Measurements from ENCODE around the gene ATG12.

ATG12 gene

GRCh38 chr5:115807654-115808052, 33.7 kb downstream of the ATG12 start:
- no peak for DNase-seq

DNA sequence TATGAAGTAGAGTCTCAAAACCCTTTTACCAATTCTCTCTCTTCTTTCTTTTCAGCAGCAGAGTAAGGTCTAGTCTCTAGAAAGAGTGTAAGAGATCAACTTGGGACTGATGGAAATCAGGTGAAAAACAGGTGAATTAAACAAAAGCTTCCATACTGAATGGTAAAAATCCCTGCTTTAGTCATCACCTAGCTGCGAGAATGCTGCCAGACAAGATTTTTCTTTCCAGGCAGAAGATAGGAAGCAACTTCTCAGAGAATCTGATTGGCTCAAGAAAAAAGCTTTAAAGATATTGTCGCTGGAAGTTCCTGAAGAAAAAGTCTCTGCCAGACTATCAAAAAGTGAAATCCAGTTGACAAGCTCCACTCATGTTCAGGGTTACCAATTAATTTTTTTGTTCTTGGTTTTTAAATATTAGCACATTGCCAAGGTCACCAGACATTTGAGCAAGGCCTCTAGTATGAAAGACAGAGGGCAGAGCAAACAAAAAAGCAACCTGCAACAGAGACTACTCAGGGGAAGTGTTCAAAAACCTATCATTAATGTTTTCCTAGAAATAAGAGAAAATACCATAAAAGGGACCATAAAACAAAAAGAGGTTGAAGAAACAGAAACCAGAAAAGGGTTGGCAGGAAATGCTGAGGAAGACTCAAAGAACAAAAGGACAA, 34.2 kb downstream of the ATG12 start:
- DNase-seq, result no peak

- no peak for DNase-seq
These were observed 39.4 kb downstream of the ATG12 start for GRCh38 chr5:115801984-115802383.

GRCh38 chr5:115801152-115801551, 40.2 kb downstream of the ATG12 start:
- no peak for DNase-seq

GRCh38 chr5:115800108-115800507, 41.3 kb downstream of the ATG12 start:
- DNase-seq, result no peak

GRCh38 chr5:115798252-115798651, 43.1 kb downstream of the ATG12 start:
- no peak for DNase-seq

- no peak for DNase-seq
These were observed 44.7 kb downstream of the ATG12 start for GRCh38 chr5:115796656-115797055.

DNA sequence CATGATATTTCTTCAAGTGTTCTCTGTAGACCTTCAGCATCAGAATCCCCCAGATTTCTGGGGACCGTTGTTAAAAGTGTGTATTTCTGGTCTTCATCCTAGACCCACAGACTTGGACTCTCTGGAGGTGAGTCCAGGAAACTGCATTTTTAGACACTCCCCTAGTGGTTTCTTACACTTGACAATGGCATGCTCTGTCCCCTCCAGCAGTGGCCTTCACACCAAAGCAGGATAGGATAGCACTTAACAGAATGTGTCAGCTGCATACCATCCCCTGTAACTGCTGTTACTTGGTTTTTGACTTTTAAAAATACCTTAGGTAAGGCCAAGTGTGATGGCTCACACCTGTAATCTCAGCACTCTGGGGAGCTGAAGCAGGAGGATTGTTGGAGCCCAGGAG, 45.7 kb downstream of the ATG12 start:
- DNase-seq, result no peak

- no peak for DNase-seq
These were observed 52.9 kb downstream of the ATG12 start for GRCh38 chr5:115788440-115788839.

- DNase-seq, result no peak
These were observed 53.9 kb downstream of the ATG12 start for GRCh38 chr5:115787426-115787825.

DNA sequence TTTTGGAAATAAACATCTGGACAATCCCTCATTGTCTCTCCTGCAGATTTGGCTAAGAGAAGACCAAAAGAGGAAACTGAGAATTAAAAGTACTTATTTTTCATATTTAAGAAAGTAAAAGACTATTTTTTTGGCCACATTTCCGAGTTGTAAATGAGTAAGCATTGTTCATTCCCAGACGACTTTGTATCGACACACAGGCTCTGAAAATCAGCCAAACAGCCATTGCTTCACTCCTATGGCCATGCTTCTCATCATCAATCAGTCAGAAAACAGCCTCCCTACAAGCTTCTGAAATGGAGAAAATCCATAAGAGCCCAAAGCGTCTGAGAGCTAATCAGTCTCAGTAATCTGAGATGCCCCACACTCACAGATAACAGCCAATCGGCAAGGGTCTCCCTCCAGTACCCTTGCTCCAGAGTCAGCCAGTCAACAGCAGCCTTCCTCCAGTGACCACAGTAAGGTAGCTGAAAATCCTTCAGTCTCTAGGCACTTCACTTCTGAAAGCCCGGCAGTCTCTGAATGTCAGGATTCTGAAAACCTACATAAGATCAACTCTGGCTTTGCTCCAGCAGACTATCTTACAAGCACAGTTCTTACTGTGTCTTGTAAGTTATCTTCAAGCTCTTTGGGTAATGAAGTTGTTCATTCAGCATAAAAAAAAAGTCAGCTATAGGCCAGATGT, 55.8 kb downstream of the ATG12 start:
- no peak for DNase-seq

DNA sequence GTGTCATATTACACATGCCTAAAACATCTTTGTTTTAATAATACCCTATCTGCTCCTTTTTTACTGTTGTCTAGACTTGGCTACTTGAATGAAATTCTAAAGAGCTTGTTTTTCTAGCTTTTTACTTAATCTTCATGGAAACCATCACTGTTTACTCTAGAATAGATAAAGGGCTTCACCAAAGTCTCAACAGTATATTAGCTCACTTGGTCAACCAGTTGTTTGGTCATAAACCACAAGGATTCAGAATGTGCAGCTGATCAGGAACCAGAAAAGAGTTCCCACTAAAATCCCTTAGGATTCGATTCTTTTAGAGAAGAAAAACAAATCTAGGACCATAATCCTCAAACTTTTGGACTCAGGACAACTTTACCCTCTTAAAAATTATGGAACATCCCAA, 62.9 kb downstream of the ATG12 start:
- no peak for DNase-seq
